GM13976 (cell line): ENCODE measurements around the gene KCNJ1.

ENCODE experiments used
- DNase-seq: peaks from one replicate; pipeline ENCODE4 v3.0.0; 2012; ENCODE audit warnings: low spot score
- CTCF ChIP-seq: IDR thresholded peaks from 2 replicates; pipeline ENCODE4 v1.5.1; 2012; ENCODE audit warnings: borderline replicate concordance, mild to moderate bottlenecking; ENCODE audit not compliant: insufficient read depth; ENCODE audit errors: extremely low read depth, missing control alignments, control extremely low read depth
- in situ Hi-C: fragments of 300-500 bp; cut with MboI; formaldehyde crosslinking; loops from one replicate; pipeline ENCODE4 v1.12.0; 2022; ENCODE audit warnings: low sequenced_read_pairs, mixed read lengths, inconsistent platforms; ENCODE audit not compliant: unreplicated experiment

Gene KCNJ1

DNA sequence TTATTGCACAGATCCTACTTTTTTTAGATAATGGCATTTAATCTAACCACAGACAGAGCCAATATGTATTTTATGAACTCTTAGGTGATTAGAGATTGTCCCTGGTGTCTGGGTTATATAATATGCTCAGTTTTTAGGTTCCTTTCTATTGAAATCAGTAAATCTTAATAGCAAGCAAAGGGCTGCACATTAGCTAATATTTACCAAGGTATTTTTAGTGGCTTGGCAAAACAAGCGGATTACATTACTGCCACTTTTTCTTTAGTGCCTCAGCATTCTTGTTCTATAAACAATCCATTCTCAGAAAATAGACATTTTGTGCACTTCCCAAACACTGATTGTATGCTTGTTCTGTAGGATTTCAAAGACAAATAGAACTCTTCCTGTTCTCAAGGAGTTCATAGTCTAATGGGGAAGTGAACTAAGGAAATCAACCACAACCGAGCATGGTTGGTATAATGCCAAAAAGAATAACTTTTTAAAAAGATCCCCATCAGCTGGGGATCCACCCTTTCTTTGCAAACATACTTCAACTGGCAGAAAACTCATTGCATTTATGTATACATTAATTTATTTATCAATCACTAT lies 23.8 kb downstream of the KCNJ1 start:
- TF ChIP-seq CTCF = no peak
- in situ Hi-C loops = loop anchor here (25.0 kb wide), 1 partner anchor 556 kb away; no protein-coding TSS in a partner anchor
- DNase-seq = no peak

DNA sequence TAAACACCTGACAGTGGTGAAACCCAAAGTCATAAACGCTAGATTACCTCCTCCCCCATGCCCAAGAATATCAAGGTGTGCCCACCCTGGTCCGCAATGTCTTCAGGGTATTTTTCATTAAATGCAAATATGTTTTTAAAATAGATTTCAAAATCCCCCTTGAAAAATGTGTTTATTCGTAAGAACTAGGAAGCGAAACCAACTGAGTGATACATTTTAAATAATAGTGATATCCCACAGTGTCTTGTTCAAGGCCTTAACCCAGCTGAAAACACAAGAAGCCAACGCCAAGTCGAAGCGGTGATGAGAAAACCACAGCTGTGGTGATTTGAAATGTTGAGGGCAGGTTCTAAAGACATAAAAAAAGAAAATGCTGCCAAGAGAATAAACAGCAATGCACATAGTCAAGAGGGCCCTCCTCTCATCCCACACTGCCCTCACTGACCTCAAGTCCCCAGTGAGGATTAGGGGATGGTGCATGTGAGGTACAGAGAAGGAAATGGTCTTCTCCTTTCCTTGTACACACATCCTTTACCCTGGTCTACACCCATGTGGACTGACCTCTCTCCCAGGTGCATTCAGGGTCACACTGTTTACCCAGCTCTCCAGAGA lies 25.5 kb downstream of the KCNJ1 start:
- TF ChIP-seq CTCF = no peak
- in situ Hi-C loops = loop anchor here (25.0 kb wide), 1 partner anchor 554 kb away; no protein-coding TSS in a partner anchor
- DNase-seq = no peak

DNA sequence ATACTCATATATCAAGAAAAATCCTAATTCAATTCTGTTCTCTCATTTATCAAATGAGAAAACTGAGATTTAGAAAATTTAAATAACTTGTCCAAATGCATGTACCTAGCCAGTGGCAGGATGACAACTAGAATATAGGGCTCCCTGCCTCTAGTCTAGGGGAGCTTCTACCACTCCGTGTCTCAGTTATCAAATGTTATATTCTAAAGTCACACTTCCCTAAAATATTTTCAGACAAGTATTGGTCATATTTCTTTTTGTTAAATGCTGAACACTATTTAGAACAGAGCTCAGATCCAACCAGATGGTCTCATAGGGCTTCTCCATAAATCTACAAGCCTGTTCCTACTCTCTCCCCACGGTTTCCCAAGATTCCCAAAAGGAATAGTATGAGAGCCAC lies 26.3 kb downstream of the KCNJ1 start:
- no peak for TF ChIP-seq CTCF
- in situ Hi-C loops = loop anchor here (25.0 kb wide), 1 partner anchor 553 kb away; no protein-coding TSS in a partner anchor
- no peak for DNase-seq

DNA sequence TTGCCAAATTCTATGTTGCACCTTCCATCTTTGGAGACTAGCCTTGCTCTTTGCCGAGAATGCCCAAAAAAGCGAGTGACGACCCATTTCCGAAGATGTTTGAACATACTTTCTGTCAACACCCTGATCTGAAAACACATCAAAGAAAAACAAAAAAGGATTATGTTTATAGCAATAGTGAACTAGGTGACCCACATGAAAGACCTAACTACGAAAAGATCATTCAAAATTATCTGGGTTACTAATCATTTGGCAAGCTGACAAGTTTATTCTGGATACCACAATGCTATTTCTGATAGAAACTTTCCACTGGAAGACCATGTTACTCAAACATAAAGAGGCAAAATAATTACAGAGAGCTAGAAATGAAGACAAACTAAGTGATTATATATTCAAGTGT lies 27.0 kb downstream of the KCNJ1 start:
- in situ Hi-C loops = loop anchor here (25.0 kb wide), 1 partner anchor 553 kb away; no protein-coding TSS in a partner anchor
- DNase-seq = no peak
- TF ChIP-seq CTCF = no peak

DNA sequence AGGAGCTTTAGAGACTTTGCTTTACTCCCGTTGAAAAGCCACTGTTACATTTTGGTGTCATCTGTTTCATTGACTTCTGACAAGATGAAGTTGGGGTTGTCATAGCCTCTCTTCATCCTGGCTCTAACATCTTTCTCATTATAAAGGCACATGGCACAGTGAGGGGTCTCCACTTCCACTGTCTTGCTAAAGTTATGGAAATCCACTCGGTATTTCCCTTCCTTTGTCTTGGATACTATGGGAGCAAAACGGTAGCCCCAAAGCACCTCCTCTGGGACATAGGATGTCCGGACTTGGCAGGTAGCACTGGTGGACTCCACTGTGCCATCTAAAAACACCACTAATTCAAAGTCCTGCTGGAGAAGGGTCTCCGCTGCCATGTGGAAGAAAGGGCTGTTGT lies 28.0 kb downstream of the KCNJ1 start:
- TF ChIP-seq CTCF = no peak
- DNase-seq = no peak
- in situ Hi-C loops = loop anchor here (10.0 to 25.0 kb wide), 2 partner anchors 552 to 664 kb away; no protein-coding TSS in a partner anchor

DNA sequence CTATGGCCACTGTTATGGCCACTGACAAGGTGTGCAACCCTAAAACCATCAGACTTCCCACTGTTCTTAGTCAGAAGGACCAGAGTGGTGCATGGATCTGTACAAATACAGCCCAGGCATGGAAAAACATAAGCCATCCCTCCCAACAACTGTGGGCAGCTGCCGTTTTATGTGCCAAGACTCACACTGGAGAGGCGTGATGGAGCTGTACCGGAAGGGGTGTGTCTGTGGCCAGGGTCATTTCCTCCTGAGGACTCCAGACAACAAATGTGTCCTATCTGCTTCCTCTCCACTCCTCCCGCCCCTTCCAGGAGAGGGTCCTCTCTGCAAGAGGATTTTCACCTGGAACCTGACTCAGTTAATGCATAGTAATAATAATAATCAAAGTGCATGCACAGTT lies 29.5 kb downstream of the KCNJ1 start:
- TF ChIP-seq CTCF = no peak
- in situ Hi-C loops = loop anchor here (10.0 to 25.0 kb wide), 2 partner anchors 550 to 663 kb away; no protein-coding TSS in a partner anchor
- no peak for DNase-seq
